Stomach (tissue), 9 donors: ENCODE data around the gene PDLIM4. TPM values are rescaled to one million over a fixed set of nuclear protein-coding genes. Genes with fewer than 3 reads are reported as not detected.
A peak's percentile ranks its signal among the peaks of the same experiment; 100 is the strongest.

Experiments used
- DNase-seq, 2 donors: peaks; one replicate each; pipeline versions ENCODE4 v3.0.0 to v3.0.0-alpha.2; 2013 to 2019
- H3K27ac ChIP-seq, 5 donors: fragments of 200-600 bp in 4 of 5; sonication (generic) in 4 of 5; one replicate each; pipeline ENCODE4 v1.5.1; 2013 to 2019; ENCODE audit warnings: mild to moderate bottlenecking in 1 of 5, moderate library complexity in 1 of 5
- H3K27me3 ChIP-seq, 3 donors: fragments of 200-600 bp; sonication (generic); one replicate each; pipeline ENCODE4 v1.5.1; 2017 to 2019; ENCODE audit warnings: mixed run types in 1 of 3
- H3K36me3 ChIP-seq, 4 donors: fragments of 200-600 bp; sonication (generic); 1 replicate in 3 of 4; 2 replicates in 1 of 4; pipeline ENCODE4 v1.5.1; 2016 to 2019
- H3K4me1 ChIP-seq, 4 donors: fragments of 200-600 bp; sonication (generic); one replicate each; pipeline ENCODE4 v1.5.1; 2016 to 2019
- H3K4me3 ChIP-seq, 4 donors: fragments of 200-600 bp; sonication (generic) in 3 of 4; one replicate each; pipeline ENCODE4 v1.5.1; 2016 to 2019; ENCODE audit warnings: mild to moderate bottlenecking in 1 of 4
- H3K9me3 ChIP-seq, 4 donors: fragments of 200-600 bp; sonication (generic); one replicate each; pipeline ENCODE4 v1.5.1; 2016 to 2019
- CTCF ChIP-seq, 7 experiments: fragments of 450-650 bp in 4 of 7; fragments of 200-600 bp in 3 of 7; sonication (generic) in 3 of 7; IDR thresholded peaks; one replicate each; pipeline ENCODE4 v1.5.1; 2016 to 2019; ENCODE audit warnings: antibody characterized with exemption in 7 of 7, control low read depth in 2 of 7, mild to moderate bottlenecking in 1 of 7
- EP300 ChIP-seq: sonication (generic); formaldehyde crosslinking; IDR thresholded peaks from one replicate; pipeline ENCODE4 v1.6.1; 2017; ENCODE audit warnings: antibody characterized with exemption
- POLR2A ChIP-seq, 4 donors: fragments of 450-650 bp; IDR thresholded peaks; one replicate each; pipeline ENCODE4 v1.6.1; 2016; ENCODE audit warnings: antibody characterized with exemption in 4 of 4, control low read depth in 2 of 4, mild to moderate bottlenecking in 1 of 4, moderate library complexity in 1 of 4
- POLR2AphosphoS5 ChIP-seq, 3 donors: sonication (generic); formaldehyde crosslinking; IDR thresholded peaks; one replicate each; pipeline ENCODE4 v1.6.1; 2016; ENCODE audit warnings: antibody characterized with exemption in 3 of 3
- WGBS, 5 donors: extraction: QIAGEN DNeasy Blood & Tissue Kit in 3 of 5; methylation state at CpG; one replicate each; pipeline versions ENCODE4 v1.1.5 to v1.1.7; 2013 to 2018; 5-methylcytosine and 5-hydroxymethylcytosine counted together
- intact Hi-C: fragments of 100-400 bp; cut with DNase I; formaldehyde crosslinking; loops from one replicate; pipeline ENCODE4 v1.15.1; 2023; ENCODE audit warnings: low total_unique reads
- polyA plus RNA-seq, 3 donors: library from polyadenylated mRNA; stranded (reverse); fragments of 200-250 nt; gene quantifications; one replicate each; pipeline ENCODE4 v1.2.3, GENCODE V29; 2013
- total RNA-seq, 5 donors: library from RNA; depleted of rRNA; stranded (reverse); fragments of >200 nt; gene quantifications; one replicate each; pipeline versions ENCODE4 v1.1.0 to v1.2.3, GENCODE V29; 2014 to 2016
- donor health status: healthy with polysubstance abuse.
- donor health status: Bipolar disorder and iron deficiency.
- donor health status: healthy.

The PDLIM4 gene
- total and polyA plus RNA-seq, 8 donors = 11.2 to 52.4 (median 17.0) TPM; not detected in 1

- peaks cover 33 to 81% (median 76%) of the 10 kb centered on the region in 4 donors for H3K36me3 ChIP-seq
- no peak for TF ChIP-seq EP300
- TF ChIP-seq POLR2A (IDR thresholded peaks at IDR 0.05) = no peak
- no peak for TF ChIP-seq POLR2AphosphoS5 (IDR thresholded peaks at IDR 0.05)
- peaks cover 4 to 7% (median 5%) of the 10 kb centered on the region in 4 donors for H3K4me1 ChIP-seq
- WGBS, 5 donors = 88 to 97% (median 95%) methylated on average over 11 of the region's 11 CpGs
- no peak for DNase-seq
- H3K4me3 ChIP-seq = no peak overlapping the region
- H3K27ac ChIP-seq = no peak overlapping the region
- intact Hi-C loops = no loop called here
- H3K27me3 ChIP-seq = no peaks in the 10 kb centered on the region
- no peaks in the 10 kb centered on the region for H3K9me3 ChIP-seq
Observed at GRCh38 chr5:132209901-132210545, 47.5 kb upstream of the PDLIM4 start.

- peaks cover 33 to 75% (median 73%) of the 10 kb centered on the region in 4 donors for H3K36me3 ChIP-seq
- H3K27me3 ChIP-seq = no peaks in the 10 kb centered on the region
- no peak overlapping the region for H3K4me3 ChIP-seq
- intact Hi-C loops = no loop called here
- no peak for DNase-seq
- no peak for TF ChIP-seq CTCF (IDR thresholded peaks at IDR 0.05)
- no peak for TF ChIP-seq POLR2A (IDR thresholded peaks at IDR 0.05)
- no peak for TF ChIP-seq EP300
- no peak for TF ChIP-seq POLR2AphosphoS5 (IDR thresholded peaks at IDR 0.05)
- WGBS, 5 donors = 91 to 100% (median 95%) methylated on average over 1 of the region's 1 CpG
- H3K9me3 ChIP-seq = no peaks in the 10 kb centered on the region
- H3K27ac ChIP-seq = no peak overlapping the region
- H3K4me1 ChIP-seq = peaks cover 7 to 16% (median 9%) of the 10 kb centered on the region in 4 donors
Observed at GRCh38 chr5:132210944-132211343, 46.6 kb upstream of the PDLIM4 start.

GRCh38 chr5:132211787-132212186, 45.7 kb upstream of the PDLIM4 start:
- 44 to 67% (median 53%) methylated on average over 1 of the region's 1 CpG for WGBS, 5 donors
- Histone ChIP-seq H3K36me3 (peaks cover 33 to 74% (median 73%) of the 10 kb centered on the region in 4 donors), H3K4me3 (no peak overlapping the region), H3K27me3 (no peaks in the 10 kb centered on the region), H3K4me1 (peaks cover 7 to 16% (median 9%) of the 10 kb centered on the region in 4 donors), H3K9me3 (no peaks in the 10 kb centered on the region), H3K27ac (no peak overlapping the region)
- no peak for DNase-seq
- intact Hi-C loops = no loop called here
- no peak for TF ChIP-seq POLR2A (IDR thresholded peaks at IDR 0.05)
- TF ChIP-seq CTCF (IDR thresholded peaks at IDR 0.05) = no peak
- no peak for TF ChIP-seq EP300
- TF ChIP-seq POLR2AphosphoS5 (IDR thresholded peaks at IDR 0.05) = no peak

- WGBS, 5 donors = 93 to 97% (median 97%) methylated on average over 7 of the region's 7 CpGs
- Histone ChIP-seq H3K4me1 (peaks cover 7 to 16% (median 9%) of the 10 kb centered on the region in 4 donors), H3K9me3 (no peaks in the 10 kb centered on the region), H3K27me3 (no peaks in the 10 kb centered on the region), H3K4me3 (no peak overlapping the region), H3K36me3 (peaks cover 26 to 75% (median 73%) of the 10 kb centered on the region in 4 donors), H3K27ac (peak overlapping the region in 1 of 5 donors; percentile 87)
- DNase-seq = no peak
- intact Hi-C loops = no loop called here
- TF ChIP-seq POLR2AphosphoS5 (IDR thresholded peaks at IDR 0.05) = no peak
- no peak for TF ChIP-seq EP300
- no peak for TF ChIP-seq CTCF (IDR thresholded peaks at IDR 0.05)
- TF ChIP-seq POLR2A (IDR thresholded peaks at IDR 0.05) = no peak
Observed at GRCh38 chr5:132213666-132214065, 43.8 kb upstream of the PDLIM4 start.

GRCh38 chr5:132214491-132214890, 43.0 kb upstream of the PDLIM4 start:
- TF ChIP-seq POLR2A (IDR thresholded peaks at IDR 0.05) = no peak
- TF ChIP-seq POLR2AphosphoS5 (IDR thresholded peaks at IDR 0.05) = no peak
- no peak for TF ChIP-seq EP300
- TF ChIP-seq CTCF (IDR thresholded peaks at IDR 0.05) = no peak
- WGBS, 5 donors = 92 to 100% (median 94%) methylated on average over 4 of the region's 4 CpGs

More at GRCh38 chr5:132214491-132214890, 43.0 kb upstream of the PDLIM4 start:
- Histone ChIP-seq H3K9me3 (no peaks in the 10 kb centered on the region), H3K4me1 (peaks cover 7 to 16% (median 10%) of the 10 kb centered on the region in 4 donors), H3K4me3 (no peak overlapping the region), H3K27ac (peak overlapping the region; percentile 17 to 87 (median 81)), H3K36me3 (peaks cover 21 to 68% (median 67%) of the 10 kb centered on the region in 4 donors), H3K27me3 (no peaks in the 10 kb centered on the region)
- intact Hi-C loops = no loop called here
- DNase-seq = no peak
